Measurements from ENCODE around the gene RHOV.

The RHOV gene

GRCh38 chr15:40873694-40874561, at the start of gene RHOV:
RHOV (minus strand) TSS chr15:40874234; CDS start chr15:40874139, 95 bp downstream.
- peak in 1 of 2 donors; percentile 31 for DNase-seq (ENCODE audit: extremely low read depth in 1 of 2, low read depth in 1 of 2)

GRCh38 chr15:40923551-40923950, 49.5 kb upstream of the RHOV start:
- DNase-seq (ENCODE audit: extremely low read depth in 1 of 2, low read depth in 1 of 2), result no peak

- DNase-seq (ENCODE audit: extremely low read depth in 1 of 2, low read depth in 1 of 2), result no peak
Measured at GRCh38 chr15:40922608-40923005, 48.6 kb upstream of the RHOV start.

- DNase-seq (ENCODE audit: extremely low read depth in 1 of 2, low read depth in 1 of 2), result no peak
Measured at GRCh38 chr15:40921949-40922607, 48.0 kb upstream of the RHOV start.

- no peak for DNase-seq (ENCODE audit: extremely low read depth in 1 of 2, low read depth in 1 of 2)
Measured at GRCh38 chr15:40918799-40919392, 44.9 kb upstream of the RHOV start.

- no peak for DNase-seq (ENCODE audit: extremely low read depth in 1 of 2, low read depth in 1 of 2)
Measured at GRCh38 chr15:40918146-40918798, 44.2 kb upstream of the RHOV start.

GRCh38 chr15:40917585-40917984, 43.6 kb upstream of the RHOV start:
- DNase-seq (ENCODE audit: extremely low read depth in 1 of 2, low read depth in 1 of 2), result no peak

- no peak for DNase-seq (ENCODE audit: extremely low read depth in 1 of 2, low read depth in 1 of 2)
Measured at GRCh38 chr15:40915679-40916078, 41.6 kb upstream of the RHOV start.

- DNase-seq (ENCODE audit: extremely low read depth in 1 of 2, low read depth in 1 of 2), result no peak
Measured at GRCh38 chr15:40915116-40915661, 41.2 kb upstream of the RHOV start.

- no peak for DNase-seq (ENCODE audit: extremely low read depth in 1 of 2, low read depth in 1 of 2)
Measured at GRCh38 chr15:40914486-40914885, 40.5 kb upstream of the RHOV start.

- no peak for DNase-seq (ENCODE audit: extremely low read depth in 1 of 2, low read depth in 1 of 2)
Measured at GRCh38 chr15:40914013-40914412, 40.0 kb upstream of the RHOV start.

GRCh38 chr15:40912478-40912877, 38.4 kb upstream of the RHOV start:
- DNase-seq (ENCODE audit: extremely low read depth in 1 of 2, low read depth in 1 of 2), result no peak

- DNase-seq (ENCODE audit: extremely low read depth in 1 of 2, low read depth in 1 of 2), result no peak
Measured at GRCh38 chr15:40911693-40912092, 37.7 kb upstream of the RHOV start.

- DNase-seq (ENCODE audit: extremely low read depth in 1 of 2, low read depth in 1 of 2), result no peak
Measured at GRCh38 chr15:40911141-40911540, 37.1 kb upstream of the RHOV start.

- DNase-seq (ENCODE audit: extremely low read depth in 1 of 2, low read depth in 1 of 2), result no peak
Measured at GRCh38 chr15:40909662-40910630, 35.9 kb upstream of the RHOV start.

GRCh38 chr15:40908095-40908494, 34.1 kb upstream of the RHOV start:
- no peak for DNase-seq (ENCODE audit: extremely low read depth in 1 of 2, low read depth in 1 of 2)

GRCh38 chr15:40906991-40907802, 33.2 kb upstream of the RHOV start:
- DNase-seq (ENCODE audit: extremely low read depth in 1 of 2, low read depth in 1 of 2), result no peak

GRCh38 chr15:40906091-40906990, 32.3 kb upstream of the RHOV start:
- DNase-seq (ENCODE audit: extremely low read depth in 1 of 2, low read depth in 1 of 2), result peak in 1 of 2 donors; percentile 63

Measured in activated CD8-positive, alpha-beta memory T cell treated with anti-CD3 and anti-CD28 coated beads for 1 hour (primary cell).